AG20443 (cell line): Measurements from ENCODE around the gene PSMB9.

Source experiments
- DNase-seq: peaks from one replicate; pipeline ENCODE4 v3.0.0; 2012; ENCODE audit warnings: low spot score, mixed read lengths

PSMB9 gene

GRCh38 chr6:32906539-32906938 is 52.5 kb downstream of the PSMB9 start:
- peak; percentile 17 for DNase-seq

DNA sequence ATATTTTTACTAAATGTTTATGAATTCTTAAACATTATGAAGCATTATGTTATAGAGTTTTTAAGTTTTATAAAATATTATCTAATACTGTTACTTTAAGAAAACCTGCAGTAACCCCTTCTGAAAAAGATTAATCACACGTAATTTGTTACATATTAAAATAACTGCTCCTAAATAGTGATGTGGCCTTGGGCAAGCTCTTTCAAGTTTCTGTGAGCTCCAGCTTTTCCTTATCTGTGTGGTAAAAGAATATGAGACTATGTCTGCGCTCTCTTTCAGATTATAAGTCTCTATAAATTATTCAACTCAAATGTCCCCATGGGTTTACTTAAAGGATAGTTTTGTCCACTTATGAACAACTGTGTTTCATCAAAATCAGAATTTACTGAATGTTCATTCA is 54.9 kb downstream of the PSMB9 start:
- no peak for DNase-seq
